Naive thymus-derived CD8-positive, alpha-beta T cell (primary cell): ENCODE results near the gene TNK1. TPM values are rescaled to one million over a fixed set of nuclear protein-coding genes. Genes with fewer than 3 reads are reported as not detected.

Experiments used
- ATAC-seq, 2 donors: fragments of 150-1000 bp; cut with Tn5 transposase in 1 of 2; sonication (Bioruptor Pico), chemical (Tn5 transposase) in 1 of 2; 1 replicate in 1 of 2; 2 replicates in 1 of 2; pipeline ENCODE4 v1.10.0; 2021; ENCODE audit warnings: mild to moderate bottlenecking in 2 of 2, moderate library complexity in 2 of 2
- POLR2A ChIA-PET: fragments of 350-600 bp; sonication (Branson Sonifier 250); formaldehyde crosslinking; loops from one replicate; lab custom pipeline; 2021; ENCODE audit warnings: antibody characterized with exemption; lab: Charles Lee
- DNase-seq, 10 donors: peaks; one replicate each; pipeline versions ENCODE4 v3.0.0 to v3.0.0-alpha.2; 2020 to 2022
- H3K27ac Mint-ChIP-seq, 10 donors: one replicate each; pipeline ENCODE4 v1.8.0; 2020 to 2022; ENCODE audit warnings: mild to moderate bottlenecking in 10 of 10, mixed read lengths in 10 of 10, moderate library complexity in 4 of 10, inconsistent platforms in 1 of 10
- H3K27me3 Mint-ChIP-seq, 5 donors: one replicate each; pipeline ENCODE4 v1.8.0; 2021 to 2022; ENCODE audit warnings: mixed read lengths in 5 of 5
- H3K36me3 Mint-ChIP-seq, 3 donors: one replicate each; pipeline ENCODE4 v1.8.0; 2020 to 2022; ENCODE audit warnings: mixed read lengths in 3 of 3, mild to moderate bottlenecking in 2 of 3, inconsistent platforms in 1 of 3
- H3K4me1 Mint-ChIP-seq, 4 donors: one replicate each; pipeline ENCODE4 v1.8.0; 2021 to 2022; ENCODE audit warnings: mixed read lengths in 4 of 4
- H3K4me3 Mint-ChIP-seq, 10 donors: one replicate each; pipeline ENCODE4 v1.8.0; 2020 to 2022; ENCODE audit warnings: mild to moderate bottlenecking in 10 of 10, mixed read lengths in 10 of 10, moderate library complexity in 6 of 10, inconsistent platforms in 1 of 10
- H3K9me3 Mint-ChIP-seq, 9 donors: one replicate each; pipeline ENCODE4 v1.8.0; 2020 to 2022; ENCODE audit warnings: mixed read lengths in 9 of 9, mild to moderate bottlenecking in 3 of 9, inconsistent platforms in 1 of 9, moderate library complexity in 1 of 9
- polyA plus RNA-seq, 3 donors: library from polyadenylated mRNA; unstranded; fragments of 300-500 nt; fragmentation: Illumina TruSeq; gene quantifications; one replicate each; pipeline ENCODE4 v1.2.3, GENCODE V29; 2021
- total RNA-seq, 8 experiments: library from RNA in 2 of 8; stranded (reverse) in 2 of 8; gene quantifications; one replicate each; pipeline ENCODE4 v1.2.3 and lab custom pipeline; 2021 to 2026

The TNK1 gene
- total and polyA plus RNA-seq, 5 experiments from 2014 or later, result 5.8 to 23.1 (median 8.5) TPM

DNA sequence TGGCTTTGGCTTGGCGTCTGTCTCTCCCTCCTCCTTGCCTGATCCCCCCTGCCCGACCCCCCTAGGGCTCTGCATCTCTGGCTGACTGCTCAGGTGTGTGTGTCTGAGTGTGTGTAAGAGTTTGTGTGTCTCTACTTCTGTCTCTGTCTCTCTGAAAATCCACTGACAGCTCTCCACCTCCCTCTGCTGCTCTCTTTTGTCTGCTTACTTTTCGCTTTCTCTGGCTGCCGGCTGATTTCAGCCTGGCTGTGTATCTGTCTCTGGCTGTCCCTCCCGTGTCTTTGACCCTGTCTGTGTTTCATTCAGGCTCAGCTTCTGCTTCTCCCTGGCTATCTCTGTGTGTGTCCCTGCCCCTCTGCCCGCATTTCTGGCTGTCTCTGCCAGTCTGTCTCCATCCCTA, 35.4 kb downstream of the TNK1 start:
- Mint-ChIP-seq H3K27me3 (no peaks in the 10 kb centered on the region), H3K36me3 (no peaks in the 10 kb centered on the region)
- no peak for ATAC-seq

DNA sequence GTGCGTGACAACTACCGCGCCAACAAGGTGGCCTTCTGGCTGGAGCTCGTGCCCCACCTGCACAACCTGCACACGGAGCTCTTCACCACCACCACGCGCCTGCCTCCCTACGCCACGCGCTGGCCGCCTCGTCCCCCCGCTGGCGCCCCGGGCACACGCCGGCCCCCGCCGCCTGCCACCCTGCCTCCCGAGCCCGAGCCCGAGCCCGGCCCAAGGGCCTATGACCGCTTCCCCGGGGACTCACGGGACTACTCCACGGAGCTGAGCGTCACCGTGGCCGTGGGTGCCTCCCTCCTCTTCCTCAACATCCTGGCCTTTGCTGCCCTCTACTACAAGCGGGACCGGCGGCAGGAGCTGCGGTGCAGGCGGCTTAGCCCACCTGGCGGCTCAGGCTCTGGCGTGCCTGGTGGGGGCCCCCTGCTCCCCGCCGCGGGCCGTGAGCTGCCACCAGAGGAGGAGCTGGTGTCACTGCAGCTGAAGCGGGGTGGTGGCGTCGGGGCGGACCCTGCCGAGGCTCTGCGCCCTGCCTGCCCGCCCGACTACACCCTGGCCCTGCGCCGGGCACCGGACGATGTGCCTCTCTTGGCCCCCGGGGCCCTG, 36.3 kb downstream of the TNK1 start:
- no peaks in the 10 kb centered on the region for H3K36me3 Mint-ChIP-seq
- H3K9me3 Mint-ChIP-seq, result no peaks in the 10 kb centered on the region
- POLR2A ChIA-PET, result interaction anchor here (1.2 kb wide), 1 partner anchor 61 kb away, joined by 4 read pairs; no protein-coding TSS in a partner anchor
- H3K27me3 Mint-ChIP-seq, result no peaks in the 10 kb centered on the region
- H3K4me1 Mint-ChIP-seq, result peaks cover 0 to 5% (median 0%) of the 10 kb centered on the region in 4 donors
- ATAC-seq, result no peak
- no peak overlapping the region for H3K4me3 Mint-ChIP-seq
- peak overlapping the region in 2 of 10 donors; percentile 77 to 92 for H3K27ac Mint-ChIP-seq
- DNase-seq, result no peak

More for the DNA sequence above, 35.4 kb downstream of the TNK1 start:
- POLR2A ChIA-PET, result interaction anchor here (1.2 kb wide), 1 partner anchor 60 kb away, joined by 4 read pairs; no protein-coding TSS in a partner anchor
- Mint-ChIP-seq H3K9me3 (no peaks in the 10 kb centered on the region), H3K4me3 (no peak overlapping the region), H3K4me1 (peaks cover 0 to 5% (median 0%) of the 10 kb centered on the region in 4 donors), H3K27ac (peak overlapping the region in 2 of 10 donors; percentile 77 to 92)
- DNase-seq, result no peak

DNA sequence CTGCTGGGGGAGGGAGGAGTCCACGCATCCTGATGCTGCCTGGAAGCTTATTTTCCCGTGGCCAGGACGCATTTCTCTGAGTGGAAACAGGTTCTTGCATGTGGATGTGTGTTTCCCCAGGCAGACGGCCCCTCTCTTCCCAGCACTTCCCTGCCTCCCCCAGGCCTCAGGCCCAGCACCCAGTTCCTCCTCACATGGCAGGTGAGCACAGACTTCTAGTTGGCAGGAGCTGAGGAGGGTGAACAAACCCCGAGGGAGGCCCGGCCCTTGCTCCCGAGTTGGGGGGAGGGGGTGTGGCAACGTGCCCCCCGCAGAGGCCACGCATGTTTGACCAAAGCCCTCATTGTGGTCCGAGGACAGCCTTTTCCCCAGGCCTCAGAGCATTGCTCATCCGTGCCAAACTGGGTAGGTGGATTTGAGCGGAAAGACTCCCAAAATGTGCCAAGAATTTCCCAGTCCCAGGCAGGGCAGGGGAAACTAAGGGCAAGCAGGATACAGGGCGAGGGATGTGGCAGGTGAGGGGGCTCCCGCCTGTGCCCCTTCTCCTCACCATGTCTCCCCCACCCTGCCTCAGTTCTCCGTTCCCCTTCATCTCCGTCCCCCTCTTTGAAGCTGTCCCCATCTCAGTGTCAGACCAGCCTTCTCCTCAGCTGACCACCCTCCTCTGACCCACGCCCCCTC, 37.7 kb downstream of the TNK1 start:
- Mint-ChIP-seq H3K9me3 (no peaks in the 10 kb centered on the region), H3K27ac (no peak overlapping the region), H3K4me3 (no peak overlapping the region), H3K4me1 (peaks cover 0 to 5% (median 0%) of the 10 kb centered on the region in 4 donors), H3K27me3 (no peaks in the 10 kb centered on the region), H3K36me3 (no peaks in the 10 kb centered on the region)
- ATAC-seq (no peak), DNase-seq (no peak)
- POLR2A ChIA-PET, result interaction anchor here (0.6 kb wide), 2 partner anchors 19 to 56 kb away, joined by 4 read pairs; no protein-coding TSS in a partner anchor

DNA sequence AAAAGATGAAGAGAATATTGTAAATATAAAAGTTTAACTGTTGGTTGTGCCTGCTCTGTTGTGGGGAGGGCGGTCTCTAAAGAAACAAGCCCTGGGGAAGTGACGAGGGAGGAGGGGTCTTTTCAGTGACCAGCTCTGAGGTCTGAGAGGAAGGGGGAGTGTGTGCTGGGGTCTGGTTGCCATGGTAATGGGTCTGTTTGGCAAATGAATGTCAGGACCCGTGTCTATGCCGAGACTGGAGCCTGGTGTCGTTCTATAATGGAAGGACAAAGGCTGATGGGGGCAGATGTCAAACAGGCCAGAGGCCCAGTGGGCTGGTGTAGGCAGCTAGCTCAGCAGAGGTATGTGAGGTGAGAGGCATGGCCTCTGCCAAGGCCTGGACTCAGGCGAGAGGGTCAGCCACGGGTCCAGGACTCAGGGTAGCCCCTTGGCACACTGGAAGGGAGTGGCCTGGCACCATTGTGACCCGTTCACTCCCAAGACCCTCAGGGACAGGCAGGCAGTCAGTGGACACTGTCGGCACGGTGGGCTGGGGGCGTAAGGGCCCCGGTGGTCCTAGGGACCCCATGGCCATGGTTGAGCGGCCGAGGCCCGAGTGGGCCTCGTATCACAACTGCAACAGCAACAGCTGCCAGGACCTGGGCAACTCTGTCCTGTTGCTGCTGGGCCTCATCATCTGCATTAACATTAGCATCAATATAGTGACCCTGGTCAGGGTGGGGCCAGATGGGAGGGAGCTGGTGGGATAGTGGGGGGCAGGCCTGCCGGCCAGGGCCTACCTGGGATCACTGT, 39.1 kb downstream of the TNK1 start, which contains the start of gene SPEM1:
Gene SPEM1 (plus strand): TSS at position 506 of the 792 bp plus-strand sequence. CDS start 61 bp downstream, at position 567.
- H3K9me3 Mint-ChIP-seq, result no peaks in the 10 kb centered on the region
- no peaks in the 10 kb centered on the region for H3K36me3 Mint-ChIP-seq
- no peaks in the 10 kb centered on the region for H3K27me3 Mint-ChIP-seq
- ATAC-seq (no peak), DNase-seq (no peak)
- H3K4me1 Mint-ChIP-seq, result peaks cover 0 to 5% (median 0%) of the 10 kb centered on the region in 4 donors
- H3K27ac Mint-ChIP-seq, result no peak within 1 kb of the TSS
- H3K4me3 Mint-ChIP-seq, result peak within 1 kb of the TSS in 1 of 10 donors; percentile 10
- POLR2A ChIA-PET, result interaction anchor here (0.6 to 0.7 kb wide), 2 partner anchors 35 to 271 kb away, joined by 3 read pairs; no protein-coding TSS in a partner anchor

DNA sequence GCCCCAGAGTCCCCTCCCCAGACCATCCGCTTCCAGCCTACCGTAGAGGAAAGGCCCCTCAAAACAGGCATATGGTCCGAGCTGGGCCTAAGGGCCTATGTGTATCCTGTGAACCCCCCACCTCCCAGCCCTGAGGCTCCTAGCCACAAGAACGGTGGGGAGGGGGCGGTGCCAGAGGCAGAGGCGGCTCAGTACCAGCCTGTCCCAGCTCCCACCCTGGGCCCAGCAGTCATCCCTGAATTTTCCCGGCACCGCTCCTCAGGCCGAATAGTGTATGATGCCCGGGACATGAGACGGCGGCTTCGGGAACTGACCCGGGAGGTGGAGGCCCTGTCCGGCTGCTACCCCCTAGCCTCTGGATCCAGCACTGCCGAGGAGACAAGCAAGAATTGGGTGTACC, 40.3 kb downstream of the TNK1 start:
- H3K36me3 Mint-ChIP-seq, result no peaks in the 10 kb centered on the region
- no peak for DNase-seq
- H3K4me3 Mint-ChIP-seq, result peak overlapping the region in 1 of 10 donors; percentile 10
- no peak for ATAC-seq
- H3K9me3 Mint-ChIP-seq, result no peaks in the 10 kb centered on the region
- peaks cover 0 to 5% (median 0%) of the 10 kb centered on the region in 4 donors for H3K4me1 Mint-ChIP-seq
- POLR2A ChIA-PET, result interaction anchor here (0.6 kb wide), 1 partner anchor 102 kb away, joined by 5 read pairs; no protein-coding TSS in a partner anchor
- no peak overlapping the region for H3K27ac Mint-ChIP-seq
- no peaks in the 10 kb centered on the region for H3K27me3 Mint-ChIP-seq

DNA sequence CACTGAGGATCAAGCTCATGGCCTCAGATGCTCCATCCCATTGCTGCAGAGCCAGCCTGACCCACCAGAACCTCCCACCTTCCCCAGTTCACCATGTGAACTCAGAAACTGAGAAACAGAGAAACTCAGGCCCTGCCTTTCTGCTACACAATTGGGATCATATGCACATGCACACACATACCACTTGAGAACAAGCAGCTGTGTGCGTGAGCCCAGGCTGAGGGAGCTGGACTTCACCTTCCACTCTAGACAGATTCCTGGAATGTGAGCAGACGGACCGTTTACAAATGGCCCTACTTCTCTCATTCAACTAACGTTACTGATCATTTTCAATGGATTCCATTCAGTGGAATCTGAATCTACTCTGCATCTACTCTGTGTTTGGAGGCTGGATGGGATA, 42.8 kb downstream of the TNK1 start:
- no peaks in the 10 kb centered on the region for H3K4me1 Mint-ChIP-seq
- no peak overlapping the region for H3K4me3 Mint-ChIP-seq
- POLR2A ChIA-PET, result interaction anchor here (0.9 to 1.2 kb wide), 2 partner anchors 11 to 20 kb away, joined by 4 to 5 read pairs; partner anchors contain the start of gene TMEM256
- H3K36me3 Mint-ChIP-seq, result no peaks in the 10 kb centered on the region
- H3K9me3 Mint-ChIP-seq, result no peaks in the 10 kb centered on the region
- no peaks in the 10 kb centered on the region for H3K27me3 Mint-ChIP-seq
- H3K27ac Mint-ChIP-seq, result no peak overlapping the region
- no peak for ATAC-seq
- DNase-seq, result no peak

DNA sequence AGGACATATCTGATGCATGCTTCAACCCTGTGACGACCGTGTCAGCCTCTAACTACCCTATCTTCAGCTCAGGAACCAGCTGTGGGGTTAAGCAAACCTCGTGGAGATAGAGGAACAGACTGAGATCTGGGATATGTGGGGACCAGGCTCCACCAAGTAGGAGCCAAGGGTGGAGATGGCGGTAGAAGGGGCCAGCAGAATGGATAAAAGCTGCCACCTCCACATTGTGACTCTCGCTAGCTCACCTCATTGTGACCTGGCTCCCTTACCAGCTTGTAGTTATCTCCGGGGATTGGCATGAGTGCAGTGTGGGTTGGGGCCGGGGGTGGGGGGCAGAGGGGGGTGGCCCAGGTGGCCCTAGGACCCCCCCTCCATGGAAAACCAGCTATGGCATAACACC, 44.4 kb downstream of the TNK1 start, which contains the start of gene SPEM2:
Gene SPEM2 (plus strand): TSS at position 301 of the 400 bp plus-strand sequence. CDS start 73 bp downstream, at position 374.
- Mint-ChIP-seq H3K36me3 (no peaks in the 10 kb centered on the region), H3K4me3 (no peak within 1 kb of the TSS), H3K27ac (peak within 1 kb of the TSS in 1 of 10 donors; percentile 62), H3K4me1 (peaks cover 0 to 1% (median 0%) of the 10 kb centered on the region in 4 donors), H3K9me3 (no peaks in the 10 kb centered on the region), H3K27me3 (no peaks in the 10 kb centered on the region)
- DNase-seq (no peak), ATAC-seq (no peak)
- POLR2A ChIA-PET, result interaction anchor here (0.8 kb wide), 1 partner anchor 44 kb away, joined by 4 read pairs; no protein-coding TSS in a partner anchor

DNA sequence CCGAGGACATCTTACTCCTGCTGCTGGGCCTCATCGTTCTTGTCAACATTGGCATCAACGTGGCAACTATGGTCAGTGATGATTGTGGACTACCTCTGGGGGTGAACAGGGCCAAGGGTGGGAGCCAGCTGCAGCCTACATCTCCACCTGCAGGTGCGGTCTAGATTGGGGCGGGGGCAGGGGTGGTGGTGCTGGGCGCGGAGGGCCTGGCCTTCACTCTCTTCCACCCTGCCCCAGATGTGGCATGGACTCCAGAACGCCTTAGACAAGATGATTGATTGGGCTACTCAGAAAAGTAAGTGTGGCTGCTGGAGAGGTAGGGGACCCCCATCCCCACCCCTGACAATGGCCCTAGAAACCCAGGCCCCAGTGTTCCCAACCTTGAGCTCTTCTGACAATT, 44.9 kb downstream of the TNK1 start:
- no peak for DNase-seq
- Mint-ChIP-seq H3K4me1 (peaks cover 0 to 1% (median 0%) of the 10 kb centered on the region in 4 donors), H3K9me3 (no peaks in the 10 kb centered on the region), H3K4me3 (no peak overlapping the region), H3K27ac (no peak overlapping the region), H3K27me3 (no peaks in the 10 kb centered on the region), H3K36me3 (no peaks in the 10 kb centered on the region)
- POLR2A ChIA-PET, result interaction anchor here (0.8 kb wide), 1 partner anchor 44 kb away, joined by 4 read pairs; no protein-coding TSS in a partner anchor
- no peak for ATAC-seq

DNA sequence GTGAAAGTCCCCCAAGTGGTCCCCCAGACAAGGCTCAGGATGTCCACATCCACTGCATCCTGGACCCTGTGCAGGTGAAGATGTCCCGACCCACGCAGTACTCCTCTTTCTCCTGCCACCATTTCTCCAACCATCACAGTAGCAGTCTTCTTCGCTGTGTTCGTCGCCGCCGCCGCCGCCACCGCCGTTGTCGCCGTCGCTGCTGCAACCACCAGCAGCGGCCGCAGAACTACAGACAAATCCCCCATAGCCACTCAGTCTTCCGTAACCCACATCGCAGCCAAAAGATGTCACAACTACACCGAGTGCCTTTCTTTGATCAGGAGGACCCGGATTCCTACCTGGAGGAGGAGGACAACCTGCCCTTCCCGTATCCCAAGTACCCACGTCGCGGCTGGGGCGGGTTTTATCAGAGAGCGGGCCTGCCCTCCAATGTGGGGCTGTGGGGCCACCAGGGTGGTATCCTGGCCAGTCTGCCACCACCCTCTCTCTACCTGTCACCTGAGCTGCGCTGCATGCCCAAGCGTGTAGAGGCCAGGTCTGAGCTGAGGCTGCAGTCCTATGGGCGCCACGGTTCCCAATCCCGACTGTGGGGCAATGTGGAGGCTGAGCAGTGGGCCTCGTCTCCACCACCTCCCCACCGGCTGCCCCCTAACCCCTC, 45.4 kb downstream of the TNK1 start:
- peaks cover 0 to 1% (median 0%) of the 10 kb centered on the region in 4 donors for H3K4me1 Mint-ChIP-seq
- no peaks in the 10 kb centered on the region for H3K9me3 Mint-ChIP-seq
- DNase-seq, result no peak
- no peak overlapping the region for H3K27ac Mint-ChIP-seq
- no peak for ATAC-seq
- H3K4me3 Mint-ChIP-seq, result no peak overlapping the region
- POLR2A ChIA-PET, result interaction anchor here (1.0 to 1.4 kb wide), 2 partner anchors 57 to 135 kb away, joined by 3 to 4 read pairs; partner anchors contain the start of gene POLR2A
- no peaks in the 10 kb centered on the region for H3K27me3 Mint-ChIP-seq
- no peaks in the 10 kb centered on the region for H3K36me3 Mint-ChIP-seq

DNA sequence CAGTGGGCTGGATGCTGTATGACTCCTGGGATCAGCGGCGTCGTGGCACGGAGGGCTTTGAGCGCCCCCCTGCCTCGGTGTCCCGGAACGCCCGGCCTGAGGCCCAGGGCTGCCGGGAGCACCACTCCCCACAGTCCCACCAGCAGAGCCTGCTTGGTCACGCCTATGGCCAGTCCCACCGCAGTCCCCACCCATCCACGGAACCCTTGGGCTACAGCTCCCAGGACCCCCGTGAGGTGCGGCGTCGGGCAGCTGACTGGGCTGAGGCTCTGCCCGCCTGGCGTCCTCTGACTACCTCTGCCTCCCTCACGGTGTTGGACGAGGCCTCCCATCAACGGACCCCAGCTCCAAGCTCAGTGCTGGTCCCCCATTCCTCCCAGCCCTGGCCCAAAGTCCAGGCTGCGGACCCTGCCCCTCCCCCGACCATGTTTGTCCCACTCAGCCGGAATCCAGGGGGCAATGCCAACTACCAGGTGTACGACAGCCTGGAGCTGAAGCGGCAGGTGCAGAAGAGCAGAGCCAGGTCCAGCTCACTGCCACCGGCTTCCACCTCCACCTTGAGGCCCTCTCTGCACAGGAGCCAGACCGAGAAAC, 46.1 kb downstream of the TNK1 start:
- Mint-ChIP-seq H3K36me3 (no peaks in the 10 kb centered on the region), H3K27me3 (no peaks in the 10 kb centered on the region), H3K4me1 (peaks cover 0 to 1% (median 0%) of the 10 kb centered on the region in 4 donors), H3K27ac (no peak overlapping the region), H3K9me3 (no peaks in the 10 kb centered on the region), H3K4me3 (no peak overlapping the region)
- no peak for DNase-seq
- POLR2A ChIA-PET, result interaction anchor here (0.6 to 1.4 kb wide), 3 partner anchors 57 to 134 kb away, joined by 3 to 4 read pairs (median 3); partner anchors contain the start of genes POLR2A and TMEM95
- ATAC-seq, result no peak

DNA sequence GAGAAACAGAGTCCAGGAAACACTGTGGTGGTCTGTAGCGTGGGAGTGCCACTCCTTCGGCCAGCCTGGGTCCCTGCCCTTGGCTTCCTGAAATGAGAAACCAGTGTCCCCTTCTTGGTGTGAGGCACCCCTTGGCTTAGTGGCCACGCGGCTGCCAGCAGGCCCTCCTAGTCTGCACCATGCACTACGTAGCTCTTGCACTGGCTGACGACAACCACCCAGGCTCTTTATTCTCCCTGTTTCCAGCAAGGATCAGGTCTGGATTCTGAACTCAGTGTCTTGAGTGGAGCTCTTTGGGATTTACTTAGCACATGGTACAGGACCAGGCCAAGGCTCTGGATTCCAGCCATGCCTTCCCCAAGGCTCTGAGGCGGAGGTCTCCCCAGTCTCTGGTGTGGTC, 46.7 kb downstream of the TNK1 start:
- Mint-ChIP-seq H3K9me3 (no peaks in the 10 kb centered on the region), H3K27ac (peak overlapping the region in 1 of 10 donors; percentile 75), H3K4me1 (peaks cover 0 to 1% (median 0%) of the 10 kb centered on the region in 4 donors), H3K4me3 (no peak overlapping the region), H3K36me3 (no peaks in the 10 kb centered on the region), H3K27me3 (no peaks in the 10 kb centered on the region)
- DNase-seq (no peak), ATAC-seq (no peak)
- POLR2A ChIA-PET, result interaction anchor here (1.0 to 1.4 kb wide), 2 partner anchors 56 to 133 kb away, joined by 3 to 4 read pairs; partner anchors contain the start of gene POLR2A
